NCI-H1417 (cell line): ENCODE results near the gene DCTN1.

Experiments used
- DNase-seq, 3 experiments: peaks; one replicate each; lab custom pipeline; 2025; lab: John Stamatoyannopoulos, UW

The DCTN1 gene

GRCh38 chr2:74321737-74322136, 58.4 kb downstream of the DCTN1 start:
- DNase-seq: no peak

GRCh38 chr2:74317701-74318100, 62.4 kb downstream of the DCTN1 start:
- no peak for DNase-seq

GRCh38 chr2:74316627-74317295, 63.4 kb downstream of the DCTN1 start:
- no peak for DNase-seq

GRCh38 chr2:74314107-74314506, 66.0 kb downstream of the DCTN1 start:
- no peak for DNase-seq

GRCh38 chr2:74313497-74313896, 66.6 kb downstream of the DCTN1 start:
- no peak for DNase-seq

GRCh38 chr2:74312913-74313312, 67.2 kb downstream of the DCTN1 start:
- DNase-seq: no peak
